ENCODE measurements around the gene KIAA0586. TPM values are rescaled to one million over a fixed set of nuclear protein-coding genes. Genes with fewer than 3 reads are reported as not detected.

The KIAA0586 gene
- total and polyA plus RNA-seq, 10 of the 15 experiments (the other 5 are each of a cell fraction or from before 2014, with no cell fraction given): 7.1 to 27.6 (median 19.1) TPM

- TF ChIP-seq IKZF1 (conservative IDR thresholded peaks at IDR 0.05): no peak
- no peak for TF ChIP-seq BCLAF1 (IDR thresholded peaks at IDR 0.05)
- TF ChIP-seq ZNF217 (IDR thresholded peaks at IDR 0.05): no peak
- TF ChIP-seq NR2F1 (conservative IDR thresholded peaks at IDR 0.05): no peak
- peak; percentile 23 for TF ChIP-seq KLF5 (IDR thresholded peaks at IDR 0.05; ENCODE audit: partially characterized antibody)
- TF ChIP-seq RAD21 (IDR thresholded peaks at IDR 0.05; ENCODE audit: insufficient read depth, low read depth, low read length): no peak
- no peak for TF ChIP-seq JUND (IDR thresholded peaks at IDR 0.05; ENCODE audit: low read depth, low read length)
Measured at GRCh38 chr14:58395562-58395811, 32.0 kb upstream of the KIAA0586 start (continued).

- peak within 1 kb of the TSS; percentile 59; the same call in 1 of the 2 replicates for H3K4me3 ChIP-seq
- in situ Hi-C loops (cut with MboI): no loop called here
- peak within 1 kb of the TSS; percentile 92 for H2AFZ ChIP-seq (ENCODE audit: control insufficient read depth, low read depth, low read length)
- peaks cover 4% of the 10 kb centered on the region; the same call in 1 of the 2 replicates for H3K4me1 ChIP-seq (ENCODE audit: control insufficient read depth, insufficient read depth, low read length)
- H3K9me3 ChIP-seq (replicated peaks; ENCODE audit: control insufficient read depth, insufficient read depth, low read length): no peaks in the 10 kb centered on the region
- POLR2A ChIA-PET: no interaction called here
- H3K9ac ChIP-seq (ENCODE audit: control insufficient read depth, insufficient read depth, low read length): peak within 1 kb of the TSS; percentile 45; the same call in 1 of the 2 replicates
- no peaks in the 10 kb centered on the region for H4K20me1 ChIP-seq (ENCODE audit: control insufficient read depth, insufficient read depth)
- H3K79me2 ChIP-seq (ENCODE audit: control insufficient read depth, insufficient read depth, low read length): no peaks in the 10 kb centered on the region
- peak within 1 kb of the TSS; percentile 20; the same call in 1 of the 2 replicates for H3K27ac ChIP-seq (ENCODE audit: control insufficient read depth, insufficient read depth)
- H3K4me2 ChIP-seq (ENCODE audit: control insufficient read depth, insufficient read depth): peak within 1 kb of the TSS; percentile 94
- WGBS (ENCODE audit: insufficient coverage, insufficient replicate concordance, low lambda C conversion rate, missing lambda C conversion rate): 12% methylated on average over 69 of the region's 86 CpGs
- intact Hi-C loops (cut with micrococcal nuclease; ENCODE audit: unreplicated experiment): loop anchor here (5.0 kb wide), 1 partner anchor 289 kb away; no protein-coding TSS in a partner anchor
- H3K27me3 ChIP-seq (replicated peaks in 1 of 2; ENCODE audit: control insufficient read depth in 2 of 2, insufficient read depth in 2 of 2, low read length in 1 of 2): no peaks in the 10 kb centered on the region
- SMC1A ChIA-PET (ENCODE audit: uncharacterized antibody, unreplicated experiment): interaction anchor here (0.8 to 1.9 kb wide), 2 partner anchors 32 to 192 kb away, joined by 3 to 5 read pairs; partner anchors contain the start of gene KIAA0586
- RAD21 ChIA-PET (ENCODE audit: unreplicated experiment): interaction anchor here (1.7 kb wide), 1 partner anchor 288 kb away, joined by 5 read pairs; no protein-coding TSS in a partner anchor
- BruUV-seq (replicated peaks): no TSS peak
- no peaks in the 10 kb centered on the region for H3K36me3 ChIP-seq (ENCODE audit: control insufficient read depth in 2 of 2, insufficient read depth in 2 of 2, low read length in 1 of 2)
- FAIRE-seq: no peak
- no peak for DNase-seq (ENCODE audit: low read depth, low spot score)
- peak; percentile 99 for ATAC-seq
- CTCF ChIA-PET: interaction anchor here (0.6 to 3.0 kb wide), 16 partner anchors 9 to 317 kb away, joined by 3 to 19 read pairs (median 4); partner anchors contain the start of gene ARID4A
- TF ChIP-seq BCL3 (IDR thresholded peaks at IDR 0.05; ENCODE audit: borderline replicate concordance, insufficient read depth, low read depth, low read length, poor library complexity, severe bottlenecking): no peak
- peak; percentile 50 for TF ChIP-seq RELA (IDR thresholded peaks at IDR 0.05; ENCODE audit: borderline replicate concordance, partially characterized antibody)
- TF ChIP-seq ZNF687 (IDR thresholded peaks at IDR 0.05): peak; percentile 83
- TF ChIP-seq ZNF217 (IDR thresholded peaks at IDR 0.05): peak; percentile 70; the same call in 1 of the 2 replicates
- TF ChIP-seq SUZ12 (IDR thresholded peaks at IDR 0.05; ENCODE audit: unreplicated experiment): no peak
- TF ChIP-seq CHD2 (IDR thresholded peaks at IDR 0.05; ENCODE audit: borderline replicate concordance, low read depth, low read length): no peak
Measured at GRCh38 chr14:58395812-58396788, 31.4 kb upstream of the KIAA0586 start, which contains the start of gene TOMM20L. TSS of gene TOMM20L (plus strand) at chr14:58395930. CDS start at chr14:58395958, 28 bp downstream.

Measured in GM12878 (cell line).